A673 (cell line): ENCODE measurements around the gene RASSF3. TPM values are rescaled to one million over a fixed set of nuclear protein-coding genes. Genes with fewer than 3 reads are reported as not detected.

Source experiments
- BruUV-seq: library from RNA; stranded (reverse); fragments of 400-500 nt; replicated peaks from 2 replicates; lab custom pipeline; 2021; lab: Mats Ljungman, UMichigan
- CTCF ChIA-PET: fragments of 300-600 bp; sonication (Branson Sonifier 250); formaldehyde crosslinking; loops from one replicate; lab custom pipeline; 2022; ENCODE audit warnings: antibody characterized with exemption; lab: Charles Lee
- POLR2A ChIA-PET: fragments of 300-600 bp; sonication (Branson Sonifier 250); formaldehyde crosslinking; loops from one replicate; lab custom pipeline; 2022; ENCODE audit warnings: antibody characterized with exemption; ENCODE audit not compliant: low non-redundant PET; lab: Charles Lee
- DNase-seq: peaks from one replicate; pipeline ENCODE4 v3.0.0-alpha.2; 2015; ENCODE audit warnings: low spot score
- H3K27ac ChIP-seq: fragments of 200-600 bp; sonication (generic); 2 replicates; pipeline ENCODE4 v1.5.1; 2016; ENCODE audit warnings: mixed run types, low read depth, mild to moderate bottlenecking, mixed read lengths, antibody characterized with exemption, low read length; ENCODE audit not compliant: poor library complexity, severe bottlenecking
- H3K27me3 ChIP-seq: fragments of 200-600 bp; sonication (generic); replicated peaks from 2 replicates; pipeline ENCODE4 v1.6.1; 2017; ENCODE audit warnings: mixed run types, low read depth, mild to moderate bottlenecking, mixed read lengths, antibody characterized with exemption, low read length; ENCODE audit not compliant: insufficient read depth, poor library complexity
- H3K36me3 ChIP-seq: fragments of 200-600 bp; sonication (generic); 2 replicates; pipeline ENCODE4 v1.6.1; 2016; ENCODE audit warnings: mixed run types, mild to moderate bottlenecking, mixed read lengths, antibody characterized with exemption, low read length; ENCODE audit not compliant: insufficient read depth, poor library complexity, severe bottlenecking
- H3K4me1 ChIP-seq: fragments of 200-600 bp; sonication (generic); 2 replicates; pipeline ENCODE4 v1.6.1; 2017; ENCODE audit warnings: mixed run types, mild to moderate bottlenecking, mixed read lengths, antibody characterized with exemption, low read length; ENCODE audit not compliant: insufficient read depth, poor library complexity, severe bottlenecking
- H3K4me3 ChIP-seq: fragments of 200-600 bp; sonication (generic); 2 replicates; pipeline ENCODE4 v1.5.1; 2016; ENCODE audit warnings: low read depth, mixed run types, mild to moderate bottlenecking, mixed read lengths, low read length; ENCODE audit not compliant: poor library complexity, severe bottlenecking
- H3K9me3 ChIP-seq: fragments of 200-600 bp; sonication (generic); 2 replicates; pipeline ENCODE4 v1.6.1; 2016; ENCODE audit warnings: mixed run types, low read depth, mild to moderate bottlenecking, mixed read lengths, antibody characterized with exemption, low read length; ENCODE audit not compliant: poor library complexity, severe bottlenecking
- CTCF ChIP-seq: fragments of 300-800, 200-600 bp; sonication (generic); conservative IDR thresholded peaks from 2 replicates; pipeline ENCODE4 v1.5.1; 2017; ENCODE audit warnings: low read depth, mild to moderate bottlenecking, antibody characterized with exemption, low read length, moderate library complexity, mixed read lengths
- EZH2 ChIP-seq: fragments of 200-600 bp; sonication (generic); IDR thresholded peaks from 2 replicates; pipeline ENCODE4 v1.6.1; 2017; ENCODE audit warnings: borderline replicate concordance, low read depth, mild to moderate bottlenecking, mixed read lengths, antibody characterized with exemption, low read length; ENCODE audit not compliant: poor library complexity, severe bottlenecking
- intact Hi-C: fragments of 100-400 bp; cut with micrococcal nuclease; formaldehyde crosslinking; loops from one replicate; pipeline ENCODE4 v1.10.0; 2022; ENCODE audit not compliant: unreplicated experiment
- total RNA-seq: library from RNA; stranded (reverse); gene quantifications from 2 replicates; pipeline ENCODE4 v1.2.3, GENCODE V29; 2021

The RASSF3 gene
- total RNA-seq, 1 experiment from 2014 or later, result 38.2 TPM

DNA sequence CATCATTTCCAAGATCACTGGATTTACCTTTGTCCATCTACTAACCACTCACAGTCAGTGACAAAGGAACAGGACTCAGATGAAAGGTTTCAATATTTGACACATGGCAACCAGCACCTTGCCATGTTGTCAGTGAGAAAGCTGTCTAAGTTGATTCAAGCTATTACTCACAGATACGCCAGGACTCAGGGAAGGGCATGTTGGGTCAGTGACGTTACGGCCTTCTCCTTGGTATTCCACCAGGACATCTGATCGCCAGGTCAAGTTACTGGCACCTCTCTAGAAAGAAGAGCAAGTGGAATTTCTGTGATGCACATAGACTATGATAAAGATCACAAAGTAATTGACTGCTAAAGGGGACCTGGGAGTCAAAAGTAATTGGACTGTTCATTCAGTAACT lies 112.5 kb downstream of the RASSF3 start:
- intact Hi-C loops, result no loop called here
- ChIA-PET CTCF (interaction anchor here (0.6 kb wide), 1 partner anchor 15 kb away, joined by 5 read pairs; no protein-coding TSS in a partner anchor), POLR2A (no interaction called here)
- H3K36me3 ChIP-seq, result peaks cover 7% of the 10 kb centered on the region
- no peaks in the 10 kb centered on the region for H3K4me1 ChIP-seq
- BruUV-seq, result no TSS peak
- no peaks in the 10 kb centered on the region for H3K9me3 ChIP-seq
- H3K4me3 ChIP-seq, result no peak overlapping the region
- H3K27ac ChIP-seq, result no peak overlapping the region
- no peaks in the 10 kb centered on the region for H3K27me3 ChIP-seq
- no peak for TF ChIP-seq EZH2
- DNase-seq, result no peak

DNA sequence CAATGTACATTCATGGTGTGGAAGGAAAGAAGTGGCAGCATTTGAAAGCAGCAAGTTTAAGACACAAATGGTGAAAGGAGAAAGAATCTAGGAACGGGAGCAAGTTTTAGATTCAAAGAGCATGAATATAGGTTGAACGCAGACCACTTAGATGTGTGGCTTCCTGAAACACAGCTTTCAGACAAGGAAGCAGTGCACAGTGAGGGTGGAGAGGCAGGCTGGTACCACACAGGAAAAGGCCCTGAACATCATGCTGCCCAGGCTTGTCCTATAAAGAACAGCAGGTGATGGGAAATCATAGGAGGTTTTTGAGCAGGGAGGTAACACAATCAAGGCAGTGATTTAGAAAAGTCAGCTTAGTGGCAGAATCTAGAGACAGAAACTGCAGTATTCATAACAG lies 113.3 kb downstream of the RASSF3 start:
- H3K4me1 ChIP-seq, result no peaks in the 10 kb centered on the region
- no peak for TF ChIP-seq CTCF
- no peak for TF ChIP-seq EZH2
- no peaks in the 10 kb centered on the region for H3K9me3 ChIP-seq
- DNase-seq, result no peak
- POLR2A ChIA-PET, result no interaction called here
- peaks cover 7% of the 10 kb centered on the region for H3K36me3 ChIP-seq
- H3K27ac ChIP-seq, result no peak overlapping the region
- H3K4me3 ChIP-seq, result no peak overlapping the region
- CTCF ChIA-PET, result no interaction called here
- no TSS peak for BruUV-seq
- intact Hi-C loops, result no loop called here
- no peaks in the 10 kb centered on the region for H3K27me3 ChIP-seq

GRCh38 chr12:64724201-64724745 lies 114.0 kb downstream of the RASSF3 start:
- Histone ChIP-seq H3K27ac (no peak overlapping the region), H3K4me3 (no peak overlapping the region), H3K4me1 (no peaks in the 10 kb centered on the region), H3K27me3 (no peaks in the 10 kb centered on the region), H3K36me3 (peaks cover 7% of the 10 kb centered on the region), H3K9me3 (no peaks in the 10 kb centered on the region)
- POLR2A ChIA-PET, result no interaction called here
- TF ChIP-seq CTCF (no peak), EZH2 (no peak)
- no TSS peak for BruUV-seq
- intact Hi-C loops, result no loop called here
- no peak for DNase-seq
- CTCF ChIA-PET, result no interaction called here
